Subcutaneous abdominal adipose tissue (tissue), 5 donors: Measurements from ENCODE around the gene CDC42EP5.

Source experiments
- H3K27ac ChIP-seq: one replicate; pipeline ENCODE4 v1.7.0; 2013; ENCODE audit warnings: low read depth, mild to moderate bottlenecking, inconsistent platforms, low read length, moderate library complexity
- H3K27me3 ChIP-seq, 5 donors: one replicate each; pipeline ENCODE4 v1.7.0; 2013; ENCODE audit warnings: low read length in 5 of 5, inconsistent platforms in 1 of 5; ENCODE audit not compliant: control insufficient read depth in 5 of 5, insufficient read depth in 4 of 5
- H3K36me3 ChIP-seq, 5 donors: one replicate each; pipeline ENCODE4 v1.7.0; 2013; ENCODE audit warnings: low read length in 5 of 5; ENCODE audit not compliant: control insufficient read depth in 5 of 5, insufficient read depth in 5 of 5
- H3K4me1 ChIP-seq, 5 donors: one replicate each; pipeline ENCODE4 v1.7.0; 2013; ENCODE audit warnings: low read length in 5 of 5, mild to moderate bottlenecking in 3 of 5, moderate library complexity in 1 of 5; ENCODE audit not compliant: control insufficient read depth in 5 of 5, insufficient read depth in 5 of 5
- H3K4me3 ChIP-seq, 5 donors: one replicate each; pipeline ENCODE4 v1.7.0; 2013; ENCODE audit warnings: low read length in 5 of 5, low read depth in 1 of 5
- H3K9ac ChIP-seq, 5 donors: one replicate each; pipeline ENCODE4 v1.7.0; 2013; ENCODE audit warnings: low read length in 5 of 5, mild to moderate bottlenecking in 4 of 5, moderate library complexity in 3 of 5
- H3K9me3 ChIP-seq, 5 donors: one replicate each; pipeline ENCODE4 v1.7.0; 2013; ENCODE audit warnings: low read length in 5 of 5; ENCODE audit not compliant: control insufficient read depth in 5 of 5
- donor health status: healthy.
- donor health status: healthy.
- donor health status: healthy.
- donor health status: healthy.
- donor health status: healthy.

Gene CDC42EP5

GRCh38 chr19:54420383-54421168 lies 52.5 kb downstream of the CDC42EP5 start:
- Histone ChIP-seq H3K9me3 (no peaks in the 10 kb centered on the region), H3K4me3 (no peak overlapping the region), H3K27me3 (peaks cover 26 to 61% (median 44%) of the 10 kb centered on the region in 5 donors), H3K9ac (peak overlapping the region in 1 of 5 donors; percentile 20), H3K36me3 (no peaks in the 10 kb centered on the region), H3K27ac (no peak overlapping the region), H3K4me1 (peaks cover 3 to 32% (median 25%) of the 10 kb centered on the region in 5 donors)

GRCh38 chr19:54420068-54420382 lies 53.1 kb downstream of the CDC42EP5 start:
- H3K4me3 ChIP-seq = no peak overlapping the region
- peaks cover 3 to 34% (median 25%) of the 10 kb centered on the region in 5 donors for H3K4me1 ChIP-seq
- H3K9ac ChIP-seq = peak overlapping the region in 1 of 5 donors; percentile 20
- no peaks in the 10 kb centered on the region for H3K9me3 ChIP-seq
- no peaks in the 10 kb centered on the region for H3K36me3 ChIP-seq
- no peak overlapping the region for H3K27ac ChIP-seq
- peaks cover 26 to 57% (median 45%) of the 10 kb centered on the region in 5 donors for H3K27me3 ChIP-seq

GRCh38 chr19:54418930-54419800 lies 53.9 kb downstream of the CDC42EP5 start:
- Histone ChIP-seq H3K27ac (no peak overlapping the region), H3K36me3 (no peaks in the 10 kb centered on the region), H3K4me3 (no peak overlapping the region), H3K4me1 (peaks cover 3 to 34% (median 25%) of the 10 kb centered on the region in 5 donors), H3K27me3 (peaks cover 32 to 61% (median 50%) of the 10 kb centered on the region in 5 donors), H3K9me3 (no peaks in the 10 kb centered on the region), H3K9ac (no peak overlapping the region)

- Histone ChIP-seq H3K4me1 (peaks cover 3 to 34% (median 25%) of the 10 kb centered on the region in 5 donors), H3K27ac (no peak overlapping the region), H3K27me3 (peaks cover 32 to 63% (median 50%) of the 10 kb centered on the region in 5 donors)
Observed at GRCh38 chr19:54418030-54418929, 54.8 kb downstream of the CDC42EP5 start.

GRCh38 chr19:54416695-54417491 lies 56.2 kb downstream of the CDC42EP5 start:
- Histone ChIP-seq H3K9me3 (peaks cover 0 to 3% (median 0%) of the 10 kb centered on the region in 5 donors), H3K9ac (no peak overlapping the region), H3K4me1 (peaks cover 3 to 34% (median 25%) of the 10 kb centered on the region in 5 donors), H3K27ac (no peak overlapping the region), H3K4me3 (no peak overlapping the region), H3K36me3 (no peaks in the 10 kb centered on the region), H3K27me3 (peaks cover 29 to 59% (median 49%) of the 10 kb centered on the region in 5 donors)

More at GRCh38 chr19:54418030-54418929, 54.8 kb downstream of the CDC42EP5 start:
- Histone ChIP-seq H3K4me3 (peak overlapping the region in 1 of 5 donors; percentile 16), H3K9ac (no peak overlapping the region), H3K9me3 (peaks cover 0 to 3% (median 0%) of the 10 kb centered on the region in 5 donors), H3K36me3 (no peaks in the 10 kb centered on the region)

GRCh38 chr19:54415901-54416673 lies 57.0 kb downstream of the CDC42EP5 start:
- peak overlapping the region in 1 of 5 donors; percentile 17 for H3K4me3 ChIP-seq
- no peaks in the 10 kb centered on the region for H3K36me3 ChIP-seq
- peaks cover 0 to 3% (median 0%) of the 10 kb centered on the region in 5 donors for H3K9me3 ChIP-seq
- peaks cover 24 to 51% (median 45%) of the 10 kb centered on the region in 5 donors for H3K27me3 ChIP-seq
- no peak overlapping the region for H3K27ac ChIP-seq
- H3K4me1 ChIP-seq = peaks cover 3 to 34% (median 25%) of the 10 kb centered on the region in 5 donors
- H3K9ac ChIP-seq = no peak overlapping the region

- peaks cover 0 to 3% (median 0%) of the 10 kb centered on the region in 5 donors for H3K9me3 ChIP-seq
- no peak within 1 kb of the TSS for H3K27ac ChIP-seq
- peaks cover 18 to 47% (median 45%) of the 10 kb centered on the region in 5 donors for H3K27me3 ChIP-seq
- H3K4me3 ChIP-seq = peak within 1 kb of the TSS in 1 of 5 donors; percentile 17
- no peaks in the 10 kb centered on the region for H3K36me3 ChIP-seq
- peaks cover 3 to 29% (median 21%) of the 10 kb centered on the region in 5 donors for H3K4me1 ChIP-seq
- H3K9ac ChIP-seq = no peak within 1 kb of the TSS
Observed at GRCh38 chr19:54415208-54415900, 57.7 kb downstream of the CDC42EP5 start, which contains the start of gene TTYH1. TTYH1 (plus strand) TSS chr19:54415464; CDS start chr19:54415553, 89 bp downstream.
